HFF-Myc (cell line): ENCODE results near the gene ZCCHC12.

Source experiments
- DNase-seq: peaks from one replicate; pipeline ENCODE4 v3.0.0-alpha.2; 2011; ENCODE audit warnings: low read depth; ENCODE audit errors: extremely low read depth
- H3K4me3 ChIP-seq: replicated peaks from 2 replicates; pipeline ENCODE4 v1.5.1; 2011; ENCODE audit warnings: low read depth, mild to moderate bottlenecking, control low read depth, low read length
- TF ChIP-seq, protein P1 (sequence below): IDR thresholded peaks from 2 replicates; pipeline ENCODE4 v1.5.1; 2012; ENCODE audit warnings: mild to moderate bottlenecking, low read depth, low read length, control low read depth; ENCODE audit errors: missing control alignments

Gene ZCCHC12

DNA sequence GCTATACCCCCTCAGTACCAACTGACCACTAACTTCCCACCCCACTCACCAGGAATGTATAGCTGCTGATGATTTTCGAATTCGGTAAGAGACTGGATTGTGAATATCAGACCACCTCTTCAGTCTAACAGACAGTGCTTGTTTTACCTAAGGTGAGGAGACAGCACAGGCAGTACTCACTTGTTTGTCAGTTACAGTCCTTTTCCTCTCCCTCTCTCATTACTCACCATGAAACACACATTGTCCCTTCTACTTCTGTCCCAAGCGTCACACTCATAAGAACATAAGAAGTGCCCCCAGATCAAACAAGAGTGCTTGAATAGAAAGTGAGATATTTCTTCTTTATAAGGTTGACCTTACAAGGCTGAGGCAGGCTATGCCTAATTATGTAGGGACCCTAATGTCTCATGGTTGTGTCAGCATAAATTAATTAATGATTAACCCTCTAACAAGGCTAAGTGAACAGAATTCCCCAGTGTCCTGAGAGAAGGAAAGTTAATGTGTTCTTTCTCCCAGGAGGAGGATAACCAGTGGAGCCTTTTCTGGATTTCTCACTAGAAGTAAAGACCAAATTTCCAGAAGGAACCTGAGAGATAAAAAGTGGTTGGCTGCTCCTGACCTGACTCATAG lies 32.2 kb downstream of the ZCCHC12 start:
- DNase-seq, result no peak
- no peak overlapping the region for H3K4me3 ChIP-seq
- TF ChIP-seq, protein P1, sequence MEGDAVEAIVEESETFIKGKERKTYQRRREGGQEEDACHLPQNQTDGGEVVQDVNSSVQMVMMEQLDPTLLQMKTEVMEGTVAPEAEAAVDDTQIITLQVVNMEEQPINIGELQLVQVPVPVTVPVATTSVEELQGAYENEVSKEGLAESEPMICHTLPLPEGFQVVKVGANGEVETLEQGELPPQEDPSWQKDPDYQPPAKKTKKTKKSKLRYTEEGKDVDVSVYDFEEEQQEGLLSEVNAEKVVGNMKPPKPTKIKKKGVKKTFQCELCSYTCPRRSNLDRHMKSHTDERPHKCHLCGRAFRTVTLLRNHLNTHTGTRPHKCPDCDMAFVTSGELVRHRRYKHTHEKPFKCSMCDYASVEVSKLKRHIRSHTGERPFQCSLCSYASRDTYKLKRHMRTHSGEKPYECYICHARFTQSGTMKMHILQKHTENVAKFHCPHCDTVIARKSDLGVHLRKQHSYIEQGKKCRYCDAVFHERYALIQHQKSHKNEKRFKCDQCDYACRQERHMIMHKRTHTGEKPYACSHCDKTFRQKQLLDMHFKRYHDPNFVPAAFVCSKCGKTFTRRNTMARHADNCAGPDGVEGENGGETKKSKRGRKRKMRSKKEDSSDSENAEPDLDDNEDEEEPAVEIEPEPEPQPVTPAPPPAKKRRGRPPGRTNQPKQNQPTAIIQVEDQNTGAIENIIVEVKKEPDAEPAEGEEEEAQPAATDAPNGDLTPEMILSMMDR, result no peak

DNA sequence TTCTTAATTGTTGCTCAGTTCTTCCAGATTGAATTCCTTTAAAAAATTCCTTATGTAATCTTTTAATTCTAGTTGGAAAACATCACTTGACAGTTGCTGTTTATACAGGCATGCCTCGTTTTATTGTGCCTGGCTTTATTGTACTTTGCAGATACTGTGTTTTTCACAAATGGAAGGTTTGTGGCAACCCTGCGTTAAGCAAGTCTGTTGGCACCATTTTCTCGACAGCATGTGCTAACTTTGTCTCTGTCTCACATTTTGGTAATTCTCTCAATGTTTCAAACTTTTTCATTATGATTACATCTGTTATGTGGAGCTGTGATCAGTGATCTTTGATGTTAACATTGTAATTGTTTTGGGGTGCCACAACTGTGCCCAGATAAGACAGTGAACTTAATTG lies 33.4 kb downstream of the ZCCHC12 start:
- TF ChIP-seq, protein P1, result no peak

DNA sequence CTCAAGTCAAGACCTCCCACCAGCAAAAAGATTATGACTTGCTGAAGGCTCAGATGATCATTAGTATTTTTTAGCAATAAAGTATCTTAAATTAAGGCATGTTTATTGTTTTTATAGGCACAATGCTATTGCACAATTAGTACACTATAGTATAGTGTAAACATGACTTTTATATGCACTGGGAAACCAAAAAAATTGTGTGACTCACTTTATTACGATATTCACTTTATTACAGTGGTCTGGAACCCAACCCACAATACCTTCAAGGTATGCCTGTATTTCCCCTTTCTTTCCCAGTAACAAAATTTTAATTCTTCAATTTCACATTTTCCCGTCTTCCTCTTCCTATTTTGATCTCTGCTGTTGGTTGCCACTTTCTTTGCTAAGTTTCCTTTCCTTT lies 37.7 kb downstream of the ZCCHC12 start:
- DNase-seq, result no peak
- H3K4me3 ChIP-seq, result no peak overlapping the region
- TF ChIP-seq, protein P1, result no peak

More for the DNA sequence above, 33.4 kb downstream of the ZCCHC12 start:
- H3K4me3 ChIP-seq, result no peak overlapping the region
- DNase-seq, result no peak

DNA sequence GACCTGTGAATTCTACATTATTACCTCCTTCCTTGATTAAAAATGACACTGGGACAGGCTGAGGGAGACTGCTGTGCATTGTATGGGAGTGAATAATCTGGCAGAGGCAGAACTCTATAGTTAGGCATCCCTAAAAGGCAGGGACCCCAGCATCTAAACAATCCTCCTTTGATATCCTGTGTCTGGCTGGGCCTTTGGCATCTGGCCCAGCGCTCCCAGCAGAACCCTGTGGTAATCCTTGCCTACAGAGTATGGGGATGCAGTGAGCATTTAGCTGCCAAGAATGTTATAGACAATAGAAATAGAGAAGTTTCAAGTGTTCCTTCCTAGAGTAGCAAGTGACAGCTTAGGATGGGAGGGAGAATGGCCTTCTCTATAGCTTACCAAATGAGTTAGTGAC lies 38.5 kb downstream of the ZCCHC12 start:
- no peak for DNase-seq

DNA sequence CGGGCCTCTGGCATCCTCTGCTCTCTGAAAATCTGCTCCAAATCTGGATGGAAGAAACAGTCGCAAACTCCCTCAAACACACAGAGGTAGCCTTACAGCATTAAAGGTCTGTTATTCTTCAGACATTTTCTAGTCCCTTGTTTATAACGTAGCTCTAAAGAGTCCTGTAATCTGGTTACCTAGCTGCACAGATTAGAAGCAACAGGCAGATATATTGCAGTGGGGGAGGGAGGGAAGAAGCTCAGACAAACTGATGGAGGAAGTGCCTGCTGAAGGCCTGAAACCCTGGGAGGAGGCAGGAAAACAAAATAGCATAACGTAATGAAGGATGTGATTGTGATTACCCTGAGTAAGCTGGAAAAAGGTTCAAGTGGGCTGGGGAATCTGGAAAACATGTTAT lies 39.4 kb downstream of the ZCCHC12 start:
- H3K4me3 ChIP-seq, result no peak overlapping the region
- DNase-seq, result no peak
- TF ChIP-seq, protein P1, result no peak

More for the DNA sequence above, 38.5 kb downstream of the ZCCHC12 start:
- TF ChIP-seq, protein P1, result no peak
- H3K4me3 ChIP-seq, result no peak overlapping the region

DNA sequence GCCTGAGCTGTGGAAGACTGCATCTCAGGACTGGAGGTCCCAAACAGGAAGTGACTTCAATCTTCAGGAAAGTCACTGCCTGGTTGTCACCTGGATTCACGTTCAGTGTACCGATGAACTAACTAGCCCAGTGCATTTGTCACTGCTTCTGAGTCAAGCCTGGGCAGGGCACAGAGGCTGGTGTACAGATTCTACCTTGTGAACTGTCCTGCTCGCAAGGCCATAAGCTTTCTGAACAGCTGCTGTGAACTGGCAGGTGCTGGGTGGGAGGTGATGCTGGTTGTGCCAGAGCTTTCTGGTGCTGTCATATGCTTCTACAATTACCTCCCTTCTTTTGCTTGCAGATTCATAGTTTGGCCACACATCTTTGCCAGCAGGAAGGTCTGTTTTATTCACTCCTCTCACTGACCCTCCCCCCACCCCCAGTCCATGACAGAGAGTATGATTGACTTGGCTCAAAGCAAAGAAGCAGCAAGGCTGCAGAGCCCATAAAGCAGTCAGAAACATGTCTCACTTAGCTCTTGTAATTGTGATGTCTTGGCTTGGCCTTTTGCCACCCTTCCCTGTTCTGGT lies 40.5 kb downstream of the ZCCHC12 start:
- TF ChIP-seq, protein P1, result no peak
- no peak overlapping the region for H3K4me3 ChIP-seq
- DNase-seq, result no peak
